HG03280 (cell line): ENCODE data around the gene DTX3.
"Not testable (repeated sequence)": the region's sequence is repeated elsewhere in the genome, so short reads cannot be mapped to it uniquely, and the experiment has no call there.

Experiments used
- ATAC-seq: cut with Tn5 transposase; IDR thresholded peaks from one replicate; pipeline ENCODE4 v1.9.1; 2021; ENCODE audit warnings: mild to moderate bottlenecking, moderate library complexity; ENCODE audit not compliant: unreplicated experiment

Gene DTX3

GRCh38 chr12:57583008-57583831 is 21.4 kb upstream of the DTX3 start:
- ATAC-seq = peak; percentile 94

- no peak for ATAC-seq
Observed at GRCh38 chr12:57584050-57584449, 20.6 kb upstream of the DTX3 start.

GRCh38 chr12:57584690-57585089 is 19.9 kb upstream of the DTX3 start:
- no peak for ATAC-seq

GRCh38 chr12:57585156-57585555 is 19.5 kb upstream of the DTX3 start:
- no peak for ATAC-seq

DNA sequence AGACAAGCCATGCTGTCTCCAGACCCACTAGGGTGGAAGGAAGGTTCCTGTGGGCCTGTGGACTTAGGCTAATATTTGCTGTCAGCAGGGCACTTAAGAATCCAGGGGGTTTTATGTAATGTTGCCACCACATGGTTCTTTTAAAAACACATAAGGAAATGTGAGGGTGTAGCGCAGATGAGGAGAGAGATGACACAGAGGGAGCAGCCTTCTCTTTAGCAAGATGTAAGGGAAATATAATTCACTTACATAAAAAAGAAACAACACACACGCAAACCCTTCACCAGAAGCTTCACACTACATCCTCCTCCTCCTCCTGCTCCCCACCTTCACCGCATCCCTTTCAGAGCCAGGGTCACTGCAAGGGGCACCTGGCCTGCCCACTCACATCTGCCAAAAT is 18.5 kb upstream of the DTX3 start:
- ATAC-seq = no peak

GRCh38 chr12:57586832-57587429 is 17.7 kb upstream of the DTX3 start:
- ATAC-seq = no peak

DNA sequence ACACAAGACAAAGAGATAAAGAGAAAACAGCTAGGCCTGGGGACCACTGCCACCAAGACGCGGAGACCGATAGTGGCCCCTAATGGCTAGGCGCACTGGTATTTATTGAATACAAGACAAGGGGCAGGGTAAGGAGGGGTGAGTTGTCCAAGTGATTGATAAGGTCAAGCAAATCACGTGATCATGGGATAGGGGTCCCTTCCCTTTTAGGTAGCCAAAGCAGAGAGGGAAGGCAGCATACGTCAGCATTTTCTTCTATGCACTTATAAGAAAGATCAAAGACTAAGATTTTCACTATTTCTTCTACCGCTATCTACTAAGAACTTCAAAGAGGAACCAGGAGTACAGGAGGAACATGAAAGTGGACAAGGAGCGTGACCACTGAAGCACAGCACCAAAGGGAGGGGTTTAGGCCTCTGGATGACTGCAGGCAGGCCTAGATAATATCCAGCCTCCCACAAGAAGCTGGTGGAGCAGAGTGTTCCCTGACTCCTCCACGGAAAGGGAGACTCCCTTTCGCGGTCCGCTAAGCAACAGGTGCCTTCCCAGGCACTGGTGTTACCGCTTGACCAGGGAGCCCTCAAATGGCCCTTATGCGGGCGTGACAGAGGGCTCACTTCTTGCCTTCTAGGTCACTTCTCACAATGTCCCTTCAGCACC is 15.5 kb upstream of the DTX3 start:
- not testable (repeated sequence) for ATAC-seq

DNA sequence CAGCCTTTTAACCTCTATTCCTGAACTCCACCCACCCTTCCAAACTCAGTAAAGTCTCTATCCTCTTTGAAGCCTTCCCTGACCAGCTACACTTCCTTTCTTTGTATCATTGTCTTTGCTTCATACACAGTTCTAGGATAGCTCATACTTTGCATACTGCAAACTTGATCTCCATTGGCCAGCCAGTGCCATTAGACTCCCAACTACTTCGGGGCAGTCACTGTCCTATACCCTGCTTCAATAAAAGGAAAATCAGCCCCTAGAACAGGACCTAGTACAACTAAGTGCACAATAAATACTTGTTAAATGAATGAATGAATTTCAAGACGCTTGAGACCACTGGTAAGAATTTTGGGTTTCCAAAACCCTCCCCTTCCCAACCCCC is 14.2 kb upstream of the DTX3 start:
- peak; percentile 3 for ATAC-seq

DNA sequence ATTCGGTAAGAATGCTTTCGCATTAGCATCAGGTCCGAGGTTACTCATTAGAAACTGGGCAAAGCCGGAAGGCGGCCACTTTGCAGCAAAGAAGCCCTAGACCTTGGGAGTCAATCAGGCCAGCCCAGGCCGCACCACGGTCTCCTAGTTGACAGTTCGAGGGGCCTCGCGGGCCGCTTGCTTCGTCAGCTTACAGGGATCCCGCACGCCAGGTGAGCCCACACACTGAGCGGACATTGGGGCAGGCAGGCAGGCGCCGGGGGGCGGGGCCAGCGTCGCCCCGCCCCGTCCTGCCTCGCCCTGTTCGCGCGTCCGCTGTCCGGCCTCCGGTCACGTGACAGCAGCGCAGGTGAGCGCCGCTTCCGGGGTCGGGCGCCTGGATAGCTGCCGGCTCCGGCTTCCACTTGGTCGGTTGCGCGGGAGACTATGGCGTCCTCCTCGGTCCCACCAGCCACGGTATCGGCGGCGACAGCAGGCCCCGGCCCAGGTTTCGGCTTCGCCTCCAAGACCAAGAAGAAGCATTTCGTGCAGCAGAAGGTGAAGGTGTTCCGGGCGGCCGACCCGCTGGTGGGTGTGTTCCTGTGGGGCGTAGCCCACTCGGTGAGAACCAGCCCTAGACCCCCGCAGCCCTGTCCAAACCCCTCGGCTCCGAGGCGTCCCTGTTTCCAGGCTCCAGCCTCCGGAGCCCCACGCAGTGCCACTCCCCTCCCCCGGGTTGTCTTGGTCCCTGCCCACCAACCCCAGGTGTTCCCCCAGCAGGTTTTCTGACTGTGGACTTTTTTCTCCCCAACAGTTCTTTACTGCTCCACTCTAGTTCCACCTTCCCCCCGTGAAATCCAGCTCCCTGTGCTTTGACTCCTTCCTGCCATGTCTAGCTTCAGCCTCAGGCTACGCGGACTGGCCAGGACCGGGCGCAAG is 13.5 kb upstream of the DTX3 start, which contains the start of gene PIP4K2C:
TSS of gene PIP4K2C (plus strand) at position 329 of the 918 bp plus-strand sequence. CDS start at position 427, 98 bp downstream.
- peak; percentile 93 for ATAC-seq

DNA sequence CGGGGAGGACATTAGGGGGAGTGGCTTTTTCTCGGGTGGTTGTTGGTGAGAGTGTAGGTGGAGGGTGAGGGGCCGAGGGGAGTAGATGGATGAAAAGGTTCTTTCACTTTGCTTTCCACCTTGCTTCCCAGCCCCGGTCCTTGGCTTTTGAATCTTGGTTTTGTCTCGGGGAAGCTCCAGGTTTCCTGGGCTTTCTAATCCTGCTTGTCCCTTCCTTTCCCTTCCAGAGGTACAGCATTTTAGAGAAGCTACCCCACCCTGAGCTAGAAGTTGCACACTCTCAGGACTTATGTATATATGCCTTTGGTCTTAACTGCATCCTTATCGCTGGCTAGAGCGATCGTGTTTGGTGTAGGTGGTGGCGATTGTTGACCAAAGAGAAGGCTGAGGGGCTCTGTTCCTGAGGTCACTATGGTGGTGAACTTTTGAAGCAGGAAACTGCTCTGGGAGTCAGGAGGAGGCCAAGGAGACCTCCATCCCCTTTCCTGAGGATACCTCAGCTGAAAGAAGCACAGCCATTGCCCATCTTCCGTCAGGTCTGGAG is 12.8 kb upstream of the DTX3 start:
- ATAC-seq = no peak

DNA sequence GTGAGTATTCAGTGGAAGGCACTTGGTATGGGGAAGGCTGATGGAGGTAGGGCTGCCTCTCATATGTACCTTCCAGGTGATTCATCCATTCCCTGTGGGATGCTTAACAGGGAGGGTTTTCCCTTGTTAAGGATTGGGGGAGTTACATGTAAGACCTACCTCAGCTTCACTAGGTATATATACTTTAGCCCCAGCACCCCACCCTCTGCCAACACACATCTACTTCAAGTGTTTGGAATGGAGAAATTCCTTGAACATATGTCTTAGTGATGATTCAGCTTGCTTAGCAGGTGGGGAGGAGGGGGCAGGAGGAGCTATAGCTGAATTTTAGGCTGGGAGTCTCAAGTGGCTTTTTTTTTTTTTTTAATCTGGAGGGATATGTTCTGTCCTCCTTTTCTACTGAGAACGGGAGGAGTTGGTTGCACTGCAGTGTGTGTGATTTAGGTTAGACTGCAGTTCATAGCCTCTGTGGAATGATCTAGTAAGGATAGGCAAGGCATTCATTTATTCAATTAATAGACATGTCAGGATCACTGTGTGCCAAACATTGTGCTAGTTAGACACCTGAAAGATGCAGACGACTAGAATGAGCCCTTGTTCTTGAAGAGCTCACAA is 12.0 kb upstream of the DTX3 start:
- ATAC-seq = no peak

DNA sequence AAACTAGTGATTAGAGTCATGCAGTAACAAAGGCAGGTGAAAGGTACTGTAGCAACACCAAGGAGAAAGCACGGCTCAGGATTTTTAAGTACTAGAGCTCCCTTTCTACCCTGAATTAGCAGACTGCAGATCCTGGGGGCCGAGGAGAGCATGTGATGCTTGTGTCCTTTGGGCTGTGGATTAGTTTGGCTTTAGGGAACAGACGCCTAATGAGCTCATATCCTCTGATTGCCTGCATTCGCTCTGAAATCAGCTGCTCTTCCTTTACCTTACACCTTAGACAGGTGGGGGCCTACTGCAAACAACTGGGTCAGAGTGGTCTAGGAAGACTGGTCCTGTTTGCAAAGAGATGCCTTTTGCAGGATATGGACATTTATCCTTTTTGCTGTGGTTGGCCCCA is 11.4 kb upstream of the DTX3 start:
- no peak for ATAC-seq

DNA sequence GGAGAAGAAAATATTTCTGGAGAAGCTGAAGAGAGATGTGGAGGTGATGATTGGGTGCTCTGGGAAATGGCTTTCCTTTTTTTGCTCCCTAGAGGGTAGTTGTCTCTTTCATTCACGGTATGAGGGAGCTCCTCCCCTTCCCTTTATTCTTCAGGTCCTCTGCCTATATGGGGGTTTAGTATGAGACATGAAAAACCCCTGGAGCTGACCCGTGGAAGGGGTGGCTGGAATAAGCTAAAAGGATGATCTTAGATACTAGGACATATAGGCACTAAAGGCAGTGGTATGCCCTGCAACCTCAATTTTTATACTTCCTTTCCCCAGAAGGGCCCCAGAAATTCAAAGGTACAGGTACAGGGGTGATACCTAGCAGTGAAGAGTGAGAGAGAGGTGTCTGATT is 4.2 kb upstream of the DTX3 start:
- no peak for ATAC-seq

DNA sequence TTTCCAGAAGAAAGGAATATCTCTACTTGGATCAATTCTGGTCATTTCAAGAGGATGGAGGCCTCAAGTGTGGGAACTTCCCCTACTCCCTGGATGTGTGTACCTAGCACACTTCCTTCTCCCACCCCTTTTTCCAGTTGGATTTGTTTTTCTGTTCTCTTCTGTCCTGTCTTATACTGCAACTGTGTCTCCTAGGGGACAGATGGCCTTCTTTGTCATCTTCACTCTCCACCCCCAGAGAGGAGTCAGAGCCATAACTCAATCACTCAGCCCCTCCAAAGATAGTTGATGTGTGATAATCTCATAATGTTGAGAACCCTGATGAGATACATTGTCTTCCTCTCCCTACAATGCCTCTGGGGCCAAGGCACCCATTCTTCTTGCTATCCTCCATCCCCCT is 2.1 kb upstream of the DTX3 start:
- ATAC-seq = no peak

DNA sequence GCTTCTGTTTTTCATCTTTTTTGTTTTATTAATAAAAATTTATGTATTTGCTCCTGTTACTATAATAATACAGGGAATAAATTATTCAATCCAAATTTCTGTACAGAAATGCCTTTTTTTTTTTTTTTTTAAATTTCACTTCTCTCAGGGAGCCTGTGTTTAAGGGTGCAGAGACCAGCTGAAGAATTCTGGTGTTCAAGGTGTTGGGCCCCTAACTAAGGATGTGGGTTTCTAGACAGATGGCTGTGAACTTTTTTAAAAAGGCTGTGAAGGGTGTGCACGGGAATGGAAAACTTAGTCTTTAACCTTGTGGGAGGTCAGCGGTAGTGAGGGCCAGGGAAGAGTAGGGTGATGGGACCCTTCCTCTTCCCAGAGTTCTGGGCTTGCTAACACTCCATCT is 1.3 kb upstream of the DTX3 start:
- no peak for ATAC-seq

- ATAC-seq = no peak
Observed at GRCh38 chr12:57603815-57604453, 690 bp upstream of the DTX3 start.

GRCh38 chr12:57604992-57605810 is 577 bp downstream of the DTX3 start:
- peak; percentile 26 for ATAC-seq

DNA sequence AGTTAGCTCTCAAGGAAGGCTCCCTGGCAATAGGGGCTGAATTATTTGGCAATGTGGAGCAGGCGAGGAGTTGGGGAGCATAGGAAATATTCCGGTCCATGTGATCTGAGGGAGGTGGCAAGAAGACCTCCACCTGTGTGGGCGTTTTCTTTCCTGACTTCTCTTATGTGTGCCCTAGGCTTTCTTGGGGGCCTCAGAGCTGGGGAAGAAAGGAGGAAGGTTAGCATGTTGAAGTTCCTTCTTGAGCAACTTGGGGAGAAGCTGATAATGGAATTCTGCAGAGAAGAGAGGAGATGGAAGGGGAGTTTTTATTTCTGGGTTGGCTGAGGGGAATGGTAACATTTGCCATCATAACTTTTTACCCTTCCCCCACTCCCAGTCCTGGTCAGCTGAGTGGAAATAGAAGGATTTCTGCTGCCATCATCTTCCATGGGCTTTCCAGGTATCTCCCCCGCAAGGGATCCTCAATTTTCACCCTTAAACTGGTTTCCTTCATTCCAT is 1.2 kb downstream of the DTX3 start:
- ATAC-seq = no peak

GRCh38 chr12:57606399-57606798 is 1.8 kb downstream of the DTX3 start:
- ATAC-seq = no peak
